ENCODE results near the gene TIE1.

Gene TIE1

GRCh38 chr1:43300378-43301094 lies at the start of gene TIE1:
Gene TIE1 (plus strand): TSS chr1:43300982. CDS start chr1:43301072, 90 bp downstream.
- DNase-seq: no peak

GRCh38 chr1:43251024-43251423 lies 49.8 kb upstream of the TIE1 start:
- no peak for DNase-seq

- no peak for DNase-seq
These were observed 48.6 kb upstream of the TIE1 start for GRCh38 chr1:43252225-43252624.

GRCh38 chr1:43253173-43253572 lies 47.6 kb upstream of the TIE1 start:
- no peak for DNase-seq

GRCh38 chr1:43253876-43254275 lies 46.9 kb upstream of the TIE1 start:
- DNase-seq: no peak

- peak in 2 of 14 donors; percentile 13 to 36 for DNase-seq
These were observed 45.2 kb upstream of the TIE1 start for GRCh38 chr1:43255438-43256210.

- DNase-seq: no peak
These were observed 43.9 kb upstream of the TIE1 start for GRCh38 chr1:43256675-43257570.

GRCh38 chr1:43258370-43258769 lies 42.4 kb upstream of the TIE1 start:
- DNase-seq: no peak

- no peak for DNase-seq
These were observed 35.4 kb upstream of the TIE1 start for GRCh38 chr1:43265431-43265830.

GRCh38 chr1:43266881-43267280 lies 33.9 kb upstream of the TIE1 start:
- DNase-seq: no peak

- peak in 1 of 14 donors; percentile 6 for DNase-seq
These were observed 33.4 kb upstream of the TIE1 start for GRCh38 chr1:43267291-43267805.

- DNase-seq: no peak
These were observed 32.9 kb upstream of the TIE1 start for GRCh38 chr1:43267818-43268425.

GRCh38 chr1:43269627-43270375 lies 31.0 kb upstream of the TIE1 start, which contains the start of gene TMEM125:
Gene TMEM125 (plus strand): TSS chr1:43269983. CDS start chr1:43272723, 2,740 bp downstream.
- DNase-seq: no peak

GRCh38 chr1:43270421-43271095 lies 30.2 kb upstream of the TIE1 start:
- no peak for DNase-seq

- DNase-seq: no peak
These were observed 29.3 kb upstream of the TIE1 start for GRCh38 chr1:43271186-43272118.

GRCh38 chr1:43272161-43272560 lies 28.6 kb upstream of the TIE1 start:
- DNase-seq: peak in 11 of 14 donors; percentile 37 to 74 (median 60)

- DNase-seq: no peak
These were observed 27.9 kb upstream of the TIE1 start for GRCh38 chr1:43272576-43273571.

GRCh38 chr1:43273708-43274107 lies 27.1 kb upstream of the TIE1 start:
- DNase-seq: no peak
